HuH-7 (cell line): ENCODE data around the gene PHACTR4.
"Not testable (repeated sequence)": the region's sequence is repeated elsewhere in the genome, so short reads cannot be mapped to it uniquely, and the experiment has no call there.

Source experiments
- DNase-seq: peaks from one replicate; pipeline ENCODE4 v3.0.0; 2011; ENCODE audit warnings: low spot score

Gene PHACTR4

GRCh38 chr1:28525002-28525642 is 155.6 kb downstream of the PHACTR4 start:
- DNase-seq = not testable (repeated sequence)

GRCh38 chr1:28526886-28527285 is 157.3 kb downstream of the PHACTR4 start:
- no peak for DNase-seq

- DNase-seq = no peak
Observed at GRCh38 chr1:28530456-28530855, 160.9 kb downstream of the PHACTR4 start.

- no peak for DNase-seq
Observed at GRCh38 chr1:28534671-28535070, 165.1 kb downstream of the PHACTR4 start.

- no peak for DNase-seq
Observed at GRCh38 chr1:28535180-28535579, 165.6 kb downstream of the PHACTR4 start.

GRCh38 chr1:28537457-28538199 is 168.1 kb downstream of the PHACTR4 start:
- no peak for DNase-seq

- no peak for DNase-seq
Observed at GRCh38 chr1:28538286-28538685, 168.7 kb downstream of the PHACTR4 start.

- no peak for DNase-seq
Observed at GRCh38 chr1:28540651-28541050, 171.1 kb downstream of the PHACTR4 start.

- not testable (repeated sequence) for DNase-seq
Observed at GRCh38 chr1:28541414-28542015, 172.0 kb downstream of the PHACTR4 start.

GRCh38 chr1:28545246-28545628 is 175.7 kb downstream of the PHACTR4 start:
- DNase-seq = no peak

- DNase-seq = no peak
Observed at GRCh38 chr1:28548318-28548717, 178.8 kb downstream of the PHACTR4 start.
